DOHH2 (cell line): ENCODE results near the gene ADCY5.

Experiments
- H3F3A ChIP-seq: fragments of 200-600 bp; sonication (generic), shearing (Covaris generic); 2 replicates; pipeline ENCODE4 v1.6.0; 2016; ENCODE audit warnings: antibody characterized with exemption, mild to moderate bottlenecking; ENCODE audit not compliant: control insufficient read depth, insufficient read depth
- H3K27ac ChIP-seq: fragments of 200-600 bp; sonication (generic); 2 replicates; pipeline ENCODE4 v1.5.1; 2014; ENCODE audit warnings: low read depth, mild to moderate bottlenecking, low read length, moderate library complexity
- H3K27me3 ChIP-seq: fragments of 200-600 bp; sonication (generic); 2 replicates; pipeline ENCODE4 v1.6.1; 2014; ENCODE audit warnings: mild to moderate bottlenecking, low read length, mixed read lengths; ENCODE audit not compliant: control insufficient read depth
- H3K36me3 ChIP-seq: fragments of 200-600 bp; sonication (generic); 2 replicates; pipeline ENCODE4 v1.6.1; 2014; ENCODE audit warnings: mild to moderate bottlenecking, low read length, moderate library complexity, mixed read lengths; ENCODE audit not compliant: control insufficient read depth
- H3K4me1 ChIP-seq: fragments of 200-600 bp; sonication (generic); 2 replicates; pipeline ENCODE4 v1.6.1; 2014; ENCODE audit warnings: mild to moderate bottlenecking, low read length, mixed read lengths; ENCODE audit not compliant: control insufficient read depth
- H3K4me2 ChIP-seq: fragments of 200-600 bp; sonication (generic); 2 replicates; pipeline ENCODE4 v1.6.0; 2014; ENCODE audit warnings: mild to moderate bottlenecking, low read length, moderate library complexity
- H3K4me3 ChIP-seq: fragments of 200-600 bp; sonication (generic); 2 replicates; pipeline ENCODE4 v1.5.1; 2014; ENCODE audit warnings: mild to moderate bottlenecking, low read length, mixed read lengths
- H3K79me2 ChIP-seq: fragments of 200-600 bp; sonication (generic); 2 replicates; pipeline ENCODE4 v1.6.1; 2014; ENCODE audit warnings: mild to moderate bottlenecking, low read length, mixed read lengths; ENCODE audit not compliant: control insufficient read depth
- H3K9me2 ChIP-seq: fragments of 200-600 bp; sonication (generic); replicated peaks from 2 replicates; pipeline ENCODE4 v1.6.1; 2014; ENCODE audit warnings: mild to moderate bottlenecking, low read length, mixed read lengths; ENCODE audit not compliant: control insufficient read depth
- H3K9me3 ChIP-seq: fragments of 200-600 bp; sonication (generic); 2 replicates; pipeline ENCODE4 v1.6.1; 2014; ENCODE audit warnings: antibody characterized with exemption, low read length, mixed read lengths; ENCODE audit not compliant: control insufficient read depth, insufficient read depth
- H4K20me1 ChIP-seq: fragments of 200-600 bp; sonication (generic); 2 replicates; pipeline ENCODE4 v1.6.0; 2014; ENCODE audit warnings: low read depth, mild to moderate bottlenecking, antibody characterized with exemption, low read length, moderate library complexity; ENCODE audit not compliant: control insufficient read depth, insufficient read depth
- CTCF ChIP-seq: fragments of 200-600 bp; sonication (generic); IDR thresholded peaks from one replicate; pipeline ENCODE4 v1.5.1; 2014; ENCODE audit warnings: antibody characterized with exemption, mild to moderate bottlenecking, low read depth, low read length; ENCODE audit not compliant: poor library complexity, severe bottlenecking
- EZH2phosphoT487 ChIP-seq: fragments of 200-600 bp; sonication (generic); IDR thresholded peaks from 2 replicates; pipeline ENCODE4 v1.6.1; 2017; ENCODE audit warnings: borderline replicate concordance, mild to moderate bottlenecking, antibody characterized with exemption, low read length, moderate library complexity, mixed read lengths

ADCY5 gene

GRCh38 chr3:123296836-123297626 is 151.9 kb downstream of the ADCY5 start:
- Histone ChIP-seq H3K27me3 (no peaks in the 10 kb centered on the region), H4K20me1 (no peaks in the 10 kb centered on the region), H3K4me3 (no peak overlapping the region), H3K4me2 (no peak overlapping the region), H3K9me2 (no peaks in the 10 kb centered on the region), H3K9me3 (no peaks in the 10 kb centered on the region), H3K36me3 (no peaks in the 10 kb centered on the region), H3K4me1 (peaks cover 2% of the 10 kb centered on the region), H3K27ac (no peak overlapping the region), H3F3A (no peaks in the 10 kb centered on the region), H3K79me2 (no peaks in the 10 kb centered on the region)
- TF ChIP-seq EZH2phosphoT487 (no peak), CTCF (no peak)

DNA sequence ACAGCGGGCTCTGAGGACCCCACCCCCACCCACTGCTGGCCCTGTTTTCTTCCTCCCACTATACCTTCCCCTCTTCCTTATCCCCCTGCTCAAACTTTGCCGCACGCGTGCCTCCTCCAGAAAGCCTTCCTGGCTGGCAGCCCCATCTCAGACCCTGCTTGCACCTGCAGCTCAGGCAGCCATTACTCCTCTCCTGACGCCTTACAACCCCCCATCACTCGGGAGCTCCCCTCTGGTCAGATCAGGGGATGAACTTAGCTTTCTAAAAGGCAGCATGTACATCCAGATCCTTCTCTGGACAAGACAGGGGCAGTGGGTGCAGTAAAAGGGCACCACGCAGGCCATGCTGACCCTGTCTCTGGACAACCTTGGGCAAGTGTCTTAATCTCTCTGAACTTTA is 152.6 kb downstream of the ADCY5 start:
- Histone ChIP-seq H3K27me3 (no peaks in the 10 kb centered on the region), H3K36me3 (no peaks in the 10 kb centered on the region), H3F3A (no peaks in the 10 kb centered on the region), H3K9me3 (no peaks in the 10 kb centered on the region), H3K27ac (no peak overlapping the region), H3K9me2 (no peaks in the 10 kb centered on the region), H3K4me1 (no peaks in the 10 kb centered on the region), H3K4me3 (no peak overlapping the region), H4K20me1 (no peaks in the 10 kb centered on the region), H3K79me2 (no peaks in the 10 kb centered on the region), H3K4me2 (no peak overlapping the region)
- TF ChIP-seq EZH2phosphoT487, result no peak
- TF ChIP-seq CTCF, result no peak

DNA sequence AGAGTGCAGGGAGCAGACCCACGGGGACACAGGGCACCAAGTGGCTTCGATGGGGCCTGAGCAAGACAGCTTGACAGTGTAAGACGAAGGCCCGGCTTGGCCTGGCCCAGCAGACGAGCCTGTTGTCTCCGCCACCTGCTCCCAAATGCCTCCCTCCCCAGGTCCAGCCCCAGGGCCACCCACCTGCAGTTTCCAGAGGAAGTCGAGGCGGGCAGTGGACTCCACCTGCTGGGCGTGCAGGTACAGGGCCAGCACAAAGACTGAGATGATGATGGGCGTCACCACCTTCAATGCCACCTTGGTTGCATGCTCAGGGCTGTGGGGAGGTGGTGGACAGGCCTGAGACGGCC is 153.0 kb downstream of the ADCY5 start:
- TF ChIP-seq EZH2phosphoT487 (no peak), CTCF (no peak)
- Histone ChIP-seq H3K79me2 (no peaks in the 10 kb centered on the region), H3K4me1 (no peaks in the 10 kb centered on the region), H3K4me3 (no peak overlapping the region), H3K27me3 (no peaks in the 10 kb centered on the region), H3K9me2 (no peaks in the 10 kb centered on the region), H3K9me3 (no peaks in the 10 kb centered on the region), H3K27ac (no peak overlapping the region), H3K4me2 (no peak overlapping the region), H3K36me3 (no peaks in the 10 kb centered on the region), H3F3A (no peaks in the 10 kb centered on the region), H4K20me1 (no peaks in the 10 kb centered on the region)
